Type B pancreatic cell (in vitro differentiated cells): ENCODE measurements around the gene AP2A1. TPM values are rescaled to one million over a fixed set of nuclear protein-coding genes. Genes with fewer than 3 reads are reported as not detected.
A peak's percentile ranks its signal among the peaks of the same experiment; 100 is the strongest.

ENCODE experiments used
- DNase-seq: peaks from one replicate; pipeline ENCODE4 v3.0.0; 2021; ENCODE audit warnings: mixed read lengths; ENCODE audit not compliant: unreplicated experiment; ENCODE audit errors: extremely low spot score
- H3K27ac Mint-ChIP-seq: 2 replicates; pipeline ENCODE4 v1.8.0; 2021; ENCODE audit warnings: mild to moderate bottlenecking, mixed read lengths
- H3K27me3 Mint-ChIP-seq: 2 replicates; pipeline ENCODE4 v1.8.0; 2021; ENCODE audit warnings: mixed read lengths
- H3K36me3 Mint-ChIP-seq: 2 replicates; pipeline ENCODE4 v1.8.0; 2021; ENCODE audit warnings: mixed read lengths
- H3K4me1 Mint-ChIP-seq: one replicate; pipeline ENCODE4 v1.8.0; 2021; ENCODE audit warnings: mixed read lengths; ENCODE audit not compliant: unreplicated experiment
- H3K4me3 Mint-ChIP-seq: 2 replicates; pipeline ENCODE4 v1.8.0; 2021; ENCODE audit warnings: mild to moderate bottlenecking, mixed read lengths
- H3K9me3 Mint-ChIP-seq: 2 replicates; pipeline ENCODE4 v1.8.0; 2021; ENCODE audit warnings: mixed read lengths
- CTCF ChIP-seq: fragments of 200-600 bp; sonication (generic); conservative IDR thresholded peaks from 2 replicates; pipeline ENCODE4 v1.5.0; 2021; ENCODE audit warnings: antibody characterized with exemption, mild to moderate bottlenecking
- total RNA-seq: library from RNA; stranded (reverse); gene quantifications from 2 replicates; pipeline ENCODE4 v1.2.1, GENCODE V29; 2021; ENCODE audit warnings: low replicate concordance

The AP2A1 gene
- total RNA-seq, 1 donor from 2014 or later = 82.9 TPM

GRCh38 chr19:49805822-49806619 is 39.2 kb downstream of the AP2A1 start:
- Mint-ChIP-seq H3K36me3 (peaks cover 9% of the 10 kb centered on the region), H3K27me3 (no peaks in the 10 kb centered on the region), H3K27ac (peak overlapping the region; percentile 73), H3K9me3 (no peaks in the 10 kb centered on the region), H3K4me3 (peak overlapping the region; percentile 22), H3K4me1 (peaks cover 20% of the 10 kb centered on the region)
- TF ChIP-seq CTCF = no peak
- DNase-seq = no peak

- no peak for DNase-seq
- peaks cover 9% of the 10 kb centered on the region for H3K36me3 Mint-ChIP-seq
- H3K4me1 Mint-ChIP-seq = peaks cover 20% of the 10 kb centered on the region
- no peak for TF ChIP-seq CTCF
- H3K27ac Mint-ChIP-seq = peak overlapping the region; percentile 73
- H3K27me3 Mint-ChIP-seq = no peaks in the 10 kb centered on the region
- H3K9me3 Mint-ChIP-seq = no peaks in the 10 kb centered on the region
- peak overlapping the region; percentile 22 for H3K4me3 Mint-ChIP-seq
Observed at GRCh38 chr19:49806620-49806959, 39.8 kb downstream of the AP2A1 start.

DNA sequence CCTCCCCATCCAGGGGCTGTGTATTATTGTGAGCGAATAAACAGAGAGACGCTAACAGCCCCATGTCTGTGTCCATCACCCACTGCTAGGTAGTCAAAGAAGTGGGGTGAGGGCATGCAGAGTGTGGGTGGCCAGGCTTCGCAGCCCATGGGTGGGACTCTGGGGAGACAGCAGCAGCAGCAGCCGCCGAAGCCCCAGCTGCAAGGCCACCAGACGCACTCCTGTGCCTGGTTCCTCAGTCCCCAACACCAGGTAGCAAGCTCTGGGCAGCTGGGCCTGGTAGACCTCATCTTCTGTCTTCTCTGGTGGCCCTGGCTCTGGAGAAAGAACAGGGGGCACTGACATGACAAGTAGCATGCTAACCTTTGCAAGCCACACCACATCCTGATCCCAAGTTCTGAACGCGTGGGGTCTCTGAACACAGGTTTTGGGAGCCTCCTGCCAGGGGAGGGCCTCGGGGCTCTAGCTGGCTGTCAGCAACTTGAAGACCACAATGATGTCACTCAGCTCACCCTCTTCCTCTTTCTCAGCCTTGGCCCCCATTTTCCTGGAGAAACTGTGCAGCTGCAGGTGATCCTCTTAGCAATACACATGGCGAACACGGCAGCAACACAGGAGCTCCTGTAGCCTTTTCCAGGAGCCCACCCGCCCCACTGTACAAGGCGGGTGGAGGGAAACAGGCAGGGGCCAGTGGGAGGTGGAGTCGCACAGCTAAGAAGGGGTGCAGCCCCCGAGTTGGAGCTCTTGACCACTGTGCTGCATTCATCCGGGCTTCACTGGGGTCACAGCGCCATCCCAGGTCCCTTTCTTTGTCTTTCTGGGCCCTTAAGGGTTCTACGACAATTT is 40.5 kb downstream of the AP2A1 start:
- Mint-ChIP-seq H3K27me3 (no peaks in the 10 kb centered on the region), H3K9me3 (no peaks in the 10 kb centered on the region), H3K4me3 (no peak overlapping the region), H3K27ac (no peak overlapping the region), H3K4me1 (peaks cover 19% of the 10 kb centered on the region), H3K36me3 (peaks cover 9% of the 10 kb centered on the region)
- DNase-seq = no peak
- no peak for TF ChIP-seq CTCF

DNA sequence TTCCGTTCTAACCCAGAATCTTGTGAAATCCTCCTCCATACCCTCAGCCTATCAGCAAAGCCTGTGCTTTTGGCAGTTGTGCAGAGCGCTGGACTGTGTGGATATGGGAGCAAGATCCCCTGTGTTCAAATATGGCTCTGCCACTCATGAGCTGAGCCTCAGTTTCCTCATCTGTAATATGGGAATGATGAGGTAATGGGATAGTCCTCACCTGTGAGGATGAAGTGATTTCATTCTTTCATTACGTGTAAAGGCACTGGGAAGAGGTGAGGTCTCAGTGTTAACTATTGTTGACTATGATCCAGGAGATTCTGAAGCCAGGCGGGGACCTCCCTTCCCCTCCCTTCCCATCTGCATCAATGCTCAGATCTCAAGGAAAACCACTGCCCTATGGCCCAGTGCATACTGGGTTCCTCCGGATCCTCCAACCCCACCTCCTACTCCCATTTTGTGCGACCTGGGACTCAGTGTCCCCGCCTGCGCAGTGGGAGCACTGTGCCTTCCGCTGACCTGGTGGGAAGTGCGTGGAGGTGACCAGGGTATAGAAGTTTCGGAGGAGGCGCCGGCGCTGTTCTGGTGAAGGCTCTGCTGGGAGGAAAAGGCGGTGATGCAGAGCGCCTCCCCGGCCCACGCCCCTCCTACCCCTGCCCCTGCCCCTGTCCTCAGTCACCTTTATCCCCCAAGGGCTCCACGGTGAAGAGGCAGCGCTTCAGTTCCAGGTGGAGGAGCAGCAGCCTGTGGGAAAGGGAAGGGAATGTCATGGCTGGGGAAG is 41.3 kb downstream of the AP2A1 start:
- Mint-ChIP-seq H3K4me3 (peak overlapping the region; percentile 92), H3K36me3 (peaks cover 9% of the 10 kb centered on the region), H3K9me3 (no peaks in the 10 kb centered on the region), H3K27me3 (no peaks in the 10 kb centered on the region), H3K27ac (no peak overlapping the region), H3K4me1 (peaks cover 19% of the 10 kb centered on the region)
- no peak for DNase-seq
- no peak for TF ChIP-seq CTCF

DNA sequence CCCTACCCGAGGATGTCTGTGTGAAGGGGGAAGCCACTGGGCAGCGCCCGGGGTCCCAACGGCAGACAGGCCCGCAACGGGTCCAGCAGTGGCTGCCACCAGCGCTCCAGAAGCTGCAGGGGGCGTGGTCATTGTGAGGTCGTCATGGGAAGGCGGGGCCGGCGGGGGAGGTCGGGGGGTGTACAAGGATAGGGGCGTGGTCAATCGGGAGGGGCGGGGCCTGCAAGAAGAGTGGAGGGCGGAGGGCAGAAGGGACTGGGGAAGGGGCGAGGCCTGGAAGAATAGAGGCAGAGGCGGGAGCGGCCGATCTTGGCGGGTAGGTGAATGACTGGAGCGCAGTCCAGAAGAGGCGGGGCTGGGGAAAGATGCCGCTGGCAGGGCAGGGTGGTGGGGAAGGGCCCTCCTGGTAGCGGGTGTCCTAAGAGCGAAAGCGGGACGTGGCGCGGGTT is 41.9 kb downstream of the AP2A1 start:
- peaks cover 9% of the 10 kb centered on the region for H3K36me3 Mint-ChIP-seq
- H3K27me3 Mint-ChIP-seq = no peaks in the 10 kb centered on the region
- peak overlapping the region; percentile 92 for H3K4me3 Mint-ChIP-seq
- peak overlapping the region; percentile 85 for H3K27ac Mint-ChIP-seq
- TF ChIP-seq CTCF = no peak
- peak; percentile 94 for DNase-seq
- no peaks in the 10 kb centered on the region for H3K9me3 Mint-ChIP-seq
- peaks cover 24% of the 10 kb centered on the region for H3K4me1 Mint-ChIP-seq
